Neural crest cell (in vitro differentiated cells): ENCODE results near the gene FBXL19. TPM values are rescaled to one million over a fixed set of nuclear protein-coding genes. Genes with fewer than 3 reads are reported as not detected.
A peak's percentile ranks its signal among the peaks of the same experiment; 100 is the strongest.

Experiments
- DNase-seq: peaks from one replicate; pipeline ENCODE4 v3.0.0; 2021; ENCODE audit warnings: low read depth, mixed read lengths, low spot score
- H3K27ac Mint-ChIP-seq: one replicate; pipeline ENCODE4 v1.8.0; 2021; ENCODE audit warnings: mild to moderate bottlenecking, mixed read lengths; ENCODE audit not compliant: unreplicated experiment
- H3K27me3 Mint-ChIP-seq: 2 replicates; pipeline ENCODE4 v1.8.0; 2021; ENCODE audit warnings: low read depth, mild to moderate bottlenecking, mixed read lengths
- H3K36me3 Mint-ChIP-seq: 2 replicates; pipeline ENCODE4 v1.8.0; 2021; ENCODE audit warnings: low read depth, mild to moderate bottlenecking, mixed read lengths
- H3K4me1 Mint-ChIP-seq: 2 replicates; pipeline ENCODE4 v1.8.0; 2021; ENCODE audit warnings: mixed read lengths
- H3K4me3 Mint-ChIP-seq: one replicate; pipeline ENCODE4 v1.8.0; 2021; ENCODE audit warnings: mild to moderate bottlenecking, mixed read lengths
- H3K9me3 Mint-ChIP-seq: 2 replicates; pipeline ENCODE4 v1.8.0; 2021; ENCODE audit warnings: mixed read lengths
- CTCF ChIP-seq: fragments of 200-600 bp; sonication (generic); conservative IDR thresholded peaks from 2 replicates; pipeline ENCODE4 v1.5.0; 2021; ENCODE audit warnings: antibody characterized with exemption, mild to moderate bottlenecking
- total RNA-seq: library from RNA; stranded (reverse); gene quantifications from 2 replicates; pipeline ENCODE4 v1.2.1, GENCODE V29; 2021

The FBXL19 gene
- total RNA-seq, 1 donor from 2014 or later: 84.7 TPM

- H3K4me3 Mint-ChIP-seq: peak overlapping the region; percentile 92
- H3K27me3 Mint-ChIP-seq: peaks cover 2% of the 10 kb centered on the region
- no peaks in the 10 kb centered on the region for H3K9me3 Mint-ChIP-seq
- no peak for TF ChIP-seq CTCF
- peak; percentile 77 for DNase-seq
- H3K36me3 Mint-ChIP-seq: no peaks in the 10 kb centered on the region
- peak overlapping the region; percentile 96 for H3K27ac Mint-ChIP-seq
- peaks cover 46% of the 10 kb centered on the region for H3K4me1 Mint-ChIP-seq
Observed at GRCh38 chr16:30896889-30897733, 26.3 kb upstream of the FBXL19 start.

GRCh38 chr16:30899794-30900193, 23.6 kb upstream of the FBXL19 start:
- Mint-ChIP-seq H3K27ac (no peak overlapping the region), H3K4me1 (peaks cover 47% of the 10 kb centered on the region), H3K27me3 (peaks cover 2% of the 10 kb centered on the region), H3K4me3 (peak overlapping the region; percentile 44), H3K36me3 (no peaks in the 10 kb centered on the region), H3K9me3 (no peaks in the 10 kb centered on the region)
- no peak for DNase-seq
- no peak for TF ChIP-seq CTCF

GRCh38 chr16:30900588-30900987, 22.8 kb upstream of the FBXL19 start:
- H3K27ac Mint-ChIP-seq: no peak overlapping the region
- DNase-seq: no peak
- TF ChIP-seq CTCF: no peak
- H3K9me3 Mint-ChIP-seq: no peaks in the 10 kb centered on the region
- H3K4me1 Mint-ChIP-seq: peaks cover 39% of the 10 kb centered on the region
- H3K36me3 Mint-ChIP-seq: no peaks in the 10 kb centered on the region
- peaks cover 1% of the 10 kb centered on the region for H3K27me3 Mint-ChIP-seq
- peak overlapping the region; percentile 54 for H3K4me3 Mint-ChIP-seq

- Mint-ChIP-seq H3K36me3 (no peaks in the 10 kb centered on the region), H3K4me1 (peaks cover 31% of the 10 kb centered on the region), H3K9me3 (no peaks in the 10 kb centered on the region), H3K27me3 (no peaks in the 10 kb centered on the region), H3K27ac (no peak overlapping the region), H3K4me3 (peak overlapping the region; percentile 54)
- no peak for TF ChIP-seq CTCF
- no peak for DNase-seq
Observed at GRCh38 chr16:30901201-30902028, 22.0 kb upstream of the FBXL19 start.

- peak; percentile 42 for TF ChIP-seq CTCF
- H3K27me3 Mint-ChIP-seq: no peaks in the 10 kb centered on the region
- no peaks in the 10 kb centered on the region for H3K9me3 Mint-ChIP-seq
- peak; percentile 72 for DNase-seq
- peak overlapping the region; percentile 98 for H3K27ac Mint-ChIP-seq
- H3K4me3 Mint-ChIP-seq: peak overlapping the region; percentile 83
- no peaks in the 10 kb centered on the region for H3K36me3 Mint-ChIP-seq
- peaks cover 26% of the 10 kb centered on the region for H3K4me1 Mint-ChIP-seq
Observed at GRCh38 chr16:30902029-30902972, 21.1 kb upstream of the FBXL19 start.
